ENCODE results near the gene ABTB2. TPM values are rescaled to one million over a fixed set of nuclear protein-coding genes. Genes with fewer than 3 reads are reported as not detected.

The ABTB2 gene
- total and polyA plus RNA-seq, 9 of the 15 experiments (the other 6 are each of a cell fraction or from before 2014, with no cell fraction given) = 0.03 to 0.18 (median 0.12) TPM; not detected in 2

GRCh38 chr11:34343153-34343552 is 14.7 kb downstream of the ABTB2 start:
- H3K27ac ChIP-seq (ENCODE audit: extremely low read depth, low read depth, low read length) = no peak overlapping the region
- H4K20me1 ChIP-seq (replicated peaks; ENCODE audit: control insufficient read depth, insufficient read depth, low read length) = no peaks in the 10 kb centered on the region; the same call in 1 of the 2 replicates
- FAIRE-seq = no peak
- WGBS (ENCODE audit: insufficient coverage, low coverage, missing lambda C conversion rate) = 14% methylated on average over 3 of the region's 3 CpGs
- no TSS peak for BruUV-seq (replicated peaks)
- no peak for DNase-seq (ENCODE audit: extremely low read depth in 1 of 4, low spot score in 3 of 4)
- H2AFZ ChIP-seq (ENCODE audit: low read depth, low read length) = no peak overlapping the region
- H3K36me3 ChIP-seq (ENCODE audit: control insufficient read depth, insufficient read depth, low read length) = no peaks in the 10 kb centered on the region
- H3K27me3 ChIP-seq (ENCODE audit: control insufficient read depth in 2 of 2, insufficient read depth in 2 of 2, low read length in 2 of 2) = peaks cover 30 to 64% of the 10 kb centered on the region in 2 experiments
- TF ChIP-seq DLX4 (CRISPR knock-in tag; IDR thresholded peaks at IDR 0.05) = no peak
- no peak for TF ChIP-seq ZNF518B (CRISPR knock-in tag; IDR thresholded peaks at IDR 0.05)
- TF ChIP-seq TCF15 (CRISPR knock-in tag; IDR thresholded peaks at IDR 0.05) = no peak
- TF ChIP-seq DPF2 (IDR thresholded peaks at IDR 0.05) = no peak
- TF ChIP-seq FOXJ3 (CRISPR knock-in tag; IDR thresholded peaks at IDR 0.05) = no peak
- TF ChIP-seq RHOXF2B (CRISPR knock-in tag; conservative IDR thresholded peaks at IDR 0.05) = no peak
- no peak for TF ChIP-seq ZNF511 (CRISPR knock-in tag; IDR thresholded peaks at IDR 0.05)
- no peak for TF ChIP-seq U2AF2 (optimal IDR thresholded peaks at IDR 0.05; ENCODE audit: low read depth, low read length)
- no peak for TF ChIP-seq ILF3 (IDR thresholded peaks at IDR 0.05; ENCODE audit: borderline replicate concordance)
- H3K9ac ChIP-seq (ENCODE audit: insufficient read depth in 1 of 2, low read depth in 2 of 2, low read length in 2 of 2) = no peak overlapping the region
- in situ Hi-C loops (cut with MboI) = loop anchor here (25.0 kb wide), 1 partner anchor 506 kb away; no protein-coding TSS in a partner anchor
- POLR2A ChIA-PET = interaction anchor here (0.5 to 1.0 kb wide), 4 partner anchors 17 to 535 kb away, joined by 3 to 5 read pairs (median 4); no protein-coding TSS in a partner anchor
- ATAC-seq = no peak
- no peaks in the 10 kb centered on the region for H3K79me2 ChIP-seq (ENCODE audit: control insufficient read depth, insufficient read depth, low read length)
- no peak overlapping the region for H3K4me3 ChIP-seq
- H3K4me1 ChIP-seq (replicated peaks in 1 of 2; ENCODE audit: control insufficient read depth in 2 of 2, insufficient read depth in 2 of 2, low read length in 2 of 2) = no peaks in the 10 kb centered on the region
- CTCF ChIA-PET (ENCODE audit: low intra/inter-chr PET ratio) = no interaction called here
- H3K9me3 ChIP-seq (replicated peaks; ENCODE audit: control insufficient read depth, insufficient read depth, low read depth, low read length) = no peaks in the 10 kb centered on the region
- intact Hi-C loops (cut with micrococcal nuclease) = no loop called here
- no peak overlapping the region for H3K4me2 ChIP-seq (ENCODE audit: insufficient read depth, low read length)
- no peaks in the 10 kb centered on the region for H3K9me1 ChIP-seq (ENCODE audit: control insufficient read depth, insufficient read depth, low read length)

Data from K562 (cell line).